Neuronal stem cell (in vitro differentiated cells): Measurements from ENCODE around the gene PDE4C.

ENCODE experiments used
- DNase-seq: peaks from one replicate; pipeline ENCODE4 v3.0.0-alpha.2; 2013; ENCODE audit warnings: low spot score
- H2AFZ ChIP-seq: one replicate; pipeline ENCODE4 v1.6.1; 2013; ENCODE audit warnings: mild to moderate bottlenecking, low read length, inconsistent platforms
- H2AK5ac ChIP-seq: 2 replicates; pipeline ENCODE4 v1.6.1; 2013; ENCODE audit warnings: low read depth, mild to moderate bottlenecking, inconsistent platforms, low read length, moderate library complexity, mixed read lengths
- H2BK120ac ChIP-seq: 2 replicates; pipeline ENCODE4 v1.6.1; 2013; ENCODE audit warnings: low read depth, mild to moderate bottlenecking, inconsistent platforms, low read length, moderate library complexity, mixed read lengths
- H2BK12ac ChIP-seq: one replicate; pipeline ENCODE4 v1.6.1; 2013; ENCODE audit warnings: low read length, inconsistent platforms
- H2BK15ac ChIP-seq: 2 replicates; pipeline ENCODE4 v1.6.1; 2013; ENCODE audit warnings: mild to moderate bottlenecking, low read length, inconsistent platforms, mixed read lengths
- H2BK5ac ChIP-seq: one replicate; pipeline ENCODE4 v1.6.1; 2013; ENCODE audit warnings: inconsistent platforms, mild to moderate bottlenecking, low read length, moderate library complexity
- H3K14ac ChIP-seq: one replicate; pipeline ENCODE4 v1.6.1; 2013; ENCODE audit warnings: low read length, inconsistent platforms
- H3K18ac ChIP-seq: 2 replicates; pipeline ENCODE4 v1.6.1; 2013; ENCODE audit warnings: low read length, inconsistent platforms
- H3K23ac ChIP-seq: 2 replicates; pipeline ENCODE4 v1.6.1; 2013; ENCODE audit warnings: low read depth, mild to moderate bottlenecking, mixed read lengths, low read length, inconsistent platforms; ENCODE audit not compliant: poor library complexity
- H3K27ac ChIP-seq: replicated peaks from 3 replicates; pipeline ENCODE4 v1.5.1; 2013; ENCODE audit warnings: low read length, inconsistent platforms
- H3K27me3 ChIP-seq, 3 experiments: 2 replicates each; pipeline ENCODE4 v1.6.1; 2013; ENCODE audit warnings: low read length in 3 of 3, mild to moderate bottlenecking in 2 of 3, inconsistent platforms in 1 of 3, low read depth in 1 of 3, mixed read lengths in 1 of 3, moderate library complexity in 1 of 3; ENCODE audit not compliant: control insufficient read depth in 3 of 3, insufficient read depth in 3 of 3
- H3K36me3 ChIP-seq, 2 donors: replicated peaks in 1 of 2; 2 replicates each; pipeline ENCODE4 v1.6.1; 2013; ENCODE audit warnings: low read length in 2 of 2; ENCODE audit not compliant: control insufficient read depth in 2 of 2, insufficient read depth in 2 of 2
- H3K4ac ChIP-seq: 2 replicates; pipeline ENCODE4 v1.6.1; 2013; ENCODE audit warnings: inconsistent platforms, mild to moderate bottlenecking, low read length, moderate library complexity
- H3K4me1 ChIP-seq, 2 donors: 1 replicate in 1 of 2; 2 replicates in 1 of 2; pipeline ENCODE4 v1.6.1; 2013; ENCODE audit warnings: low read length in 2 of 2, low read depth in 1 of 2; ENCODE audit not compliant: control insufficient read depth in 2 of 2, insufficient read depth in 1 of 2
- H3K4me2 ChIP-seq: one replicate; pipeline ENCODE4 v1.6.1; 2013; ENCODE audit warnings: mild to moderate bottlenecking, low read length, inconsistent platforms; ENCODE audit not compliant: insufficient read depth, poor library complexity, severe bottlenecking
- H3K4me3 ChIP-seq, 2 donors: 2 replicates each; pipeline ENCODE4 v1.5.1; 2013; ENCODE audit warnings: low read length in 2 of 2, mild to moderate bottlenecking in 2 of 2, inconsistent platforms in 1 of 2, moderate library complexity in 1 of 2
- H3K79me1 ChIP-seq: one replicate; pipeline ENCODE4 v1.6.1; 2013; ENCODE audit warnings: low read depth, mild to moderate bottlenecking, inconsistent platforms, low read length, moderate library complexity
- H3K9ac ChIP-seq: one replicate; pipeline ENCODE4 v1.6.1; 2013; ENCODE audit warnings: mild to moderate bottlenecking, low read depth, low read length, inconsistent platforms; ENCODE audit not compliant: poor library complexity
- H3K9me3 ChIP-seq, 2 donors: replicated peaks in 1 of 2; 2 replicates each; pipeline versions ENCODE3 to v1.6.1; 2013; ENCODE audit warnings: low read length in 2 of 2, mild to moderate bottlenecking in 2 of 2, inconsistent platforms in 1 of 2, low read depth in 1 of 2, mixed read lengths in 1 of 2, moderate library complexity in 1 of 2; ENCODE audit not compliant: control insufficient read depth in 2 of 2, insufficient read depth in 1 of 2
- H4K8ac ChIP-seq: one replicate; pipeline ENCODE4 v1.6.1; 2013; ENCODE audit warnings: low read depth, mild to moderate bottlenecking, inconsistent platforms, low read length, moderate library complexity
- H4K91ac ChIP-seq: one replicate; pipeline ENCODE4 v1.6.1; 2013; ENCODE audit warnings: low read length, low read depth, mild to moderate bottlenecking, inconsistent platforms; ENCODE audit not compliant: poor library complexity
- WGBS, 2 donors: extraction: QIAGEN DNeasy Blood & Tissue Kit; methylation state at CpG; one replicate each; pipeline ENCODE4 v1.1.7; 2013; ENCODE audit warnings: missing lambda C conversion rate in 2 of 2, mixed read lengths in 1 of 2; ENCODE audit not compliant: insufficient read length in 2 of 2, insufficient replicate concordance in 1 of 2; ENCODE audit errors: extremely low coverage in 2 of 2; 5-methylcytosine and 5-hydroxymethylcytosine counted together

The PDE4C gene

DNA sequence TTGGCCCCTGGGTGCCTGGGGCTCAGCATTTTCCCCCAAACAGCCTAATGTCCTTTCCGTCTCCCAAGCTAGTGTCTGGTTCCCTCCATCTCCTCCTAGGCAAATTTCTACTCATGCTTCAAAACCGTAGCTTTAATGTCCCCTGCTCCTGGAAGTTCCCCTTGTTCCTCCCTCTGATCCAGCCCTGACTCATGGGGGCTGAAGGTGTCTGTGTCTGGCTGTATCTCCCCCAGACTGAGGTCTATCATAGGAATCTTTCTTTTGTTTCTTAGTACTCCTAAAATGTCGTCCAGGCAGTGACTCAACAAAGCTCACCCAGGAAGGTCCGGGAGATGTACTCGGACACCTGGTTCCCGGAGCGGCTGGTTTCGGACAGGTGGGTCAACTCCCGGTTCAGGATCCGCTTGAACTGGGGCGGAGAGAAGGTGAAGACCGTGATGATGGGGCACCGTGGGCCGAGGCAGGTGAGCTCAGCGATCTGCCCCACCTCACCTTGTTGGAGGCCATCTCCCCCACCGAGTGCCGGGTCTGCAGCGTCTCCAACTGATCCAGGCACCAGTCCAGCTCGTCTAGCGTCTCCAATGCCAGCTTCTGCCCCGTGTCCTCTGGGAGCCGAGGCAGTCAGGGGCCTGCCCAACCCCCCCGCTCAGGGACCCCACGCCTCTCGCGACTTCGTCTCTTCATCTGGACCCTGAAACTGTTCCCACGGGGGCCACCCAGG, 6.2 kb downstream of the PDE4C start:
- H2BK15ac ChIP-seq: no peak overlapping the region
- H3K14ac ChIP-seq: no peak overlapping the region
- H3K27me3 ChIP-seq: peaks cover 5 to 38% (median 18%) of the 10 kb centered on the region in 3 experiments
- no peak overlapping the region for H2BK5ac ChIP-seq
- no peak overlapping the region for H3K9ac ChIP-seq
- H3K23ac ChIP-seq: peak overlapping the region; percentile 18
- no peak overlapping the region for H2AFZ ChIP-seq
- H2BK120ac ChIP-seq: no peak overlapping the region
- no peak overlapping the region for H4K91ac ChIP-seq
- no peak overlapping the region for H2BK12ac ChIP-seq
- H3K79me1 ChIP-seq: no peaks in the 10 kb centered on the region
- WGBS, 2 donors: no CpG with 5 or more reads among the region's 28 CpGs
- H2AK5ac ChIP-seq: peak overlapping the region; percentile 40
- H3K4me2 ChIP-seq: no peak overlapping the region
- H3K9me3 ChIP-seq: peaks cover 0 to 3% of the 10 kb centered on the region in 2 donors
- no peak overlapping the region for H4K8ac ChIP-seq
- H3K36me3 ChIP-seq: no peaks in the 10 kb centered on the region
- no peak overlapping the region for H3K27ac ChIP-seq
- DNase-seq: no peak
- peaks cover 2 to 5% of the 10 kb centered on the region in 2 donors for H3K4me1 ChIP-seq
- peak overlapping the region; percentile 81 for H3K18ac ChIP-seq
- no peak overlapping the region for H3K4me3 ChIP-seq
- no peak overlapping the region for H3K4ac ChIP-seq

DNA sequence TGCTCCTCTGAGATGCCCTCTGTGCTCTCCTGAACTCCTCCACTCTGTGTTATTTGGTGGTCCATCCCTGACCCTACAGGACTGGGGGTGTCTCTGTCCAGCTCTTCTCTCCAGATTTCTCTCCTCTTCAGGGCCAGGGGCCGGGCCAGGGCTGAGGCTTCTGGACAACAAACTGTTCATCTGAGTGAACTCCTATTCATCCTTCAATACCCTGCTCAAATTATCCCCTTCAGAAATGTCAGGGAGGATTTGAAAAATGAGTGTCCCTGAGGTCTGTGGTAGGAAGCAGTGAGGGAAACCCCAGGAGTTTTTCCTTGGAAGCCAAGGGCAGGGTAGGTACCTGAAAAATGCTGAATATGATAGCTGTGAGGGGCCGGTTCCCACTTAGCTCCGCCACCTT, 7.6 kb downstream of the PDE4C start:
- no peak overlapping the region for H3K4me3 ChIP-seq
- H2BK15ac ChIP-seq: no peak overlapping the region
- no peak overlapping the region for H2AFZ ChIP-seq
- H3K4me2 ChIP-seq: no peak overlapping the region
- H3K23ac ChIP-seq: peak overlapping the region; percentile 75
- no peak overlapping the region for H2BK12ac ChIP-seq
- H2AK5ac ChIP-seq: peak overlapping the region; percentile 81
- H4K91ac ChIP-seq: no peak overlapping the region
- H3K4me1 ChIP-seq: peaks cover 0 to 1% of the 10 kb centered on the region in 2 donors
- WGBS, 2 donors: no CpG with 5 or more reads among the region's 3 CpGs
- peaks cover 0 to 3% of the 10 kb centered on the region in 2 donors for H3K9me3 ChIP-seq
- peaks cover 0 to 33% (median 13%) of the 10 kb centered on the region in 3 experiments for H3K27me3 ChIP-seq
- H3K4ac ChIP-seq: no peak overlapping the region
- H3K14ac ChIP-seq: peak overlapping the region; percentile 67
- no peak overlapping the region for H2BK120ac ChIP-seq
- H3K18ac ChIP-seq: no peak overlapping the region
- no peaks in the 10 kb centered on the region for H3K79me1 ChIP-seq
- H3K36me3 ChIP-seq: no peaks in the 10 kb centered on the region
- no peak for DNase-seq
- no peak overlapping the region for H3K27ac ChIP-seq
- H4K8ac ChIP-seq: no peak overlapping the region
- no peak overlapping the region for H3K9ac ChIP-seq
- H2BK5ac ChIP-seq: no peak overlapping the region

DNA sequence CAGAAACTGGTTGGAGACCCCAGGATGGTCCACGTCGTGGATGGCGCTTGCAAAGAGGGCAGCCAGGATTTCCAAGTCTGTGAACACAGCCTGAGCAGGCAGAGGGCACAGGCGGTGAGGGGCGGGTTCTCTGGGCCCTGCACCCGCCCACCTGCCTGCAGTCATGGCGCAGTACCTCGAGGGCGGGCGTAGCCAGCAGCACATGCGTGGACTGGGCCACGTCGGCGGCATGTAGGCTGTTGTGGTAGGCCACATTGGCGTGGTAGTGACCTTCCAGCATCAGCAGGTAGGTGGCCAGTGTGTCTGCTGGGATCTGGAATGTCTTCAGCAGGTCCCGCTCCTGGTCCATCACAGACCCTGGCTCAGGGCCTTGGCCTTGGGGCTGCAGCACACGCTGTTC, 8.1 kb downstream of the PDE4C start:
- no peak overlapping the region for H3K4me2 ChIP-seq
- no peaks in the 10 kb centered on the region for H3K36me3 ChIP-seq
- H2AFZ ChIP-seq: no peak overlapping the region
- no peak overlapping the region for H3K27ac ChIP-seq
- H2BK15ac ChIP-seq: peak overlapping the region; percentile 7
- H2BK5ac ChIP-seq: no peak overlapping the region
- no peaks in the 10 kb centered on the region for H3K4me1 ChIP-seq
- no peak overlapping the region for H4K91ac ChIP-seq
- H4K8ac ChIP-seq: no peak overlapping the region
- H3K18ac ChIP-seq: peak overlapping the region; percentile 84
- peaks cover 0 to 5% of the 10 kb centered on the region in 2 donors for H3K9me3 ChIP-seq
- H2BK120ac ChIP-seq: peak overlapping the region; percentile 50
- H3K4me3 ChIP-seq: no peak overlapping the region
- peak overlapping the region; percentile 67 for H3K14ac ChIP-seq
- H3K79me1 ChIP-seq: no peaks in the 10 kb centered on the region
- H2BK12ac ChIP-seq: no peak overlapping the region
- DNase-seq: no peak
- H3K4ac ChIP-seq: no peak overlapping the region
- peak overlapping the region; percentile 75 for H3K23ac ChIP-seq
- peaks cover 0 to 33% (median 13%) of the 10 kb centered on the region in 3 experiments for H3K27me3 ChIP-seq
- H3K9ac ChIP-seq: peak overlapping the region; percentile 21
- no CpG with 5 or more reads among the region's 17 CpGs for WGBS, 2 donors
- peak overlapping the region; percentile 81 for H2AK5ac ChIP-seq

DNA sequence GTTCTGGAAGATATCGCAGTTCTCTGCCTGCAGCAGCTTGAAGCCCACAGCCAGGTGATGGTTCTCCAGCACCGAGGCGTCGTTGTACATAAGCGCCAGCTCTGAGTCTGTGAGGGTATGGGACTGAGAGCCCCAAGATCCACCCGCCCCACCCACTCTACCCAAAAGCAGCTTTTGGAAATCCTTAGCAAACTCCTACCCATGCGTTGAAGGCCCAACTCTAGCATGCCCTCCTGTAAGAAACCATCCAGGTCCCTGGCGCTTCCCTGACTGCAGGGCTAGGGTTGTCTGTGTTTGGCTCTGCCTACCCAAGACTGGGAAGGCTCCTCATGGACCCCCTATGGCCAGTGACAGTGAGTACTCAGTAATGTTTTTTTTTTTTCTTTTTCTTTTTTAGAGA, 9.4 kb downstream of the PDE4C start:
- H3K36me3 ChIP-seq: no peaks in the 10 kb centered on the region
- H3K4me2 ChIP-seq: no peak overlapping the region
- no peak overlapping the region for H2BK5ac ChIP-seq
- H3K27me3 ChIP-seq: peaks cover 0 to 27% (median 13%) of the 10 kb centered on the region in 3 experiments
- peak overlapping the region; percentile 85 for H2BK15ac ChIP-seq
- no peak overlapping the region for H3K27ac ChIP-seq
- peaks cover 0 to 3% of the 10 kb centered on the region in 2 donors for H3K9me3 ChIP-seq
- no peaks in the 10 kb centered on the region for H3K4me1 ChIP-seq
- no peak overlapping the region for H2BK120ac ChIP-seq
- WGBS, 2 donors: no CpG with 5 or more reads among the region's 8 CpGs
- H2AK5ac ChIP-seq: no peak overlapping the region
- H4K91ac ChIP-seq: no peak overlapping the region
- H2BK12ac ChIP-seq: no peak overlapping the region
- no peak for DNase-seq
- H3K18ac ChIP-seq: no peak overlapping the region
- peak overlapping the region; percentile 60 for H3K9ac ChIP-seq
- no peak overlapping the region for H3K4ac ChIP-seq
- H4K8ac ChIP-seq: no peak overlapping the region
- H3K23ac ChIP-seq: no peak overlapping the region
- no peaks in the 10 kb centered on the region for H3K79me1 ChIP-seq
- H2AFZ ChIP-seq: no peak overlapping the region
- no peak overlapping the region for H3K4me3 ChIP-seq
- H3K14ac ChIP-seq: no peak overlapping the region
